Cardiac septum (tissue), 1 donor: ENCODE measurements around the gene RBFOX2. TPM values are rescaled to one million over a fixed set of nuclear protein-coding genes. Genes with fewer than 3 reads are reported as not detected.

Experiments used
- DNase-seq: peaks from one replicate; pipeline ENCODE4 v3.0.0-alpha.2; 2020; ENCODE audit warnings: low spot score
- intact Hi-C: fragments of 100-400 bp; cut with DNase I; formaldehyde crosslinking; loops from one replicate; pipeline ENCODE4 v1.14.0; 2022
- total RNA-seq: library from RNA; stranded (reverse); fragmentation: NEBNext Ultra II Directional; extraction: Animal tissue kit (Norgen Biotek cat#: 25700); gene quantifications from one replicate; pipeline ENCODE4 v1.2.1, GENCODE V29; 2021
- donor health status: DM: no; HTN: no; CAD: no.

Gene RBFOX2
- total RNA-seq, 1 donor from 2014 or later: 102 TPM

- DNase-seq: no peak
- intact Hi-C loops: no loop called here
These were observed 246.1 kb downstream of the RBFOX2 start for GRCh38 chr22:35782504-35782903.

DNA sequence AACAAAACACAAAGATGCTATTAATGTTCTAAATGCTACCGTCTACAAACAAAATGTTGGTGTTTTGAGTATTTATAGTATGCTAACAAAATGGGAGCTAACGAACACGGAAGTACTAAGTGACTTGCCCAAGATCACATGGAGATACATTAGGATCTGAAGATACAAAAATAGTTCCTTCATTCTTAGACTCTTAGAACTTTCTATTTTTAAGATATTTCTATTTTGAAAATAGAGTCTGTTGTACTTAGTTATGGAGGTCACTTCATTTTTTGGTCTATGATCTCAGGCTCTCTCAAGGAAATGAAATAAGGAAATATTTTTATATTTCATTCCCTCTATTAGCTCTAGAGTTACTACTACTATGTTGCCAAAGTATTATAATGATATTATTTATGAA is 246.7 kb downstream of the RBFOX2 start:
- no peak for DNase-seq
- intact Hi-C loops: no loop called here

- DNase-seq: no peak
- intact Hi-C loops: no loop called here
These were observed 251.2 kb downstream of the RBFOX2 start for GRCh38 chr22:35777335-35777975.

GRCh38 chr22:35775339-35775738 is 253.3 kb downstream of the RBFOX2 start:
- no peak for DNase-seq
- intact Hi-C loops: no loop called here

DNA sequence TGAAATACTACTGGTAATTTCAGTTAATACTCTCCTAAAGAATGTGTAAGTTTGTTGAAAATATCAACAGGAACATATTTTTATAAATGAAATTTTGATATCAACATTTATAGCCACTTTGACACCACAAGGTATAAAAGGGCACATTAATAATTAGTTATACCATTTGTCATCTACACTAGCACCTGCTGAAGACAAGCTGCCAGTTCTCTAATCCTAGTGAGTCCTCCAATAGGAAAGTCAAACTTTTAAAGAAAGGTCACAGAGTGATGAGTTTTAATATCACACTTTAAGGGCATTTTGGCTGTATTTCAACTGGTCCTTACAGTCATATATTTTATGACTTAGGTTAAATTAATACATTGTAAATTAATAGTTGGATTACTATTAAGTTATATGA is 258.6 kb downstream of the RBFOX2 start:
- intact Hi-C loops: loop anchor here (10.0 kb wide), 1 partner anchor 145 kb away; no protein-coding TSS in a partner anchor
- no peak for DNase-seq

DNA sequence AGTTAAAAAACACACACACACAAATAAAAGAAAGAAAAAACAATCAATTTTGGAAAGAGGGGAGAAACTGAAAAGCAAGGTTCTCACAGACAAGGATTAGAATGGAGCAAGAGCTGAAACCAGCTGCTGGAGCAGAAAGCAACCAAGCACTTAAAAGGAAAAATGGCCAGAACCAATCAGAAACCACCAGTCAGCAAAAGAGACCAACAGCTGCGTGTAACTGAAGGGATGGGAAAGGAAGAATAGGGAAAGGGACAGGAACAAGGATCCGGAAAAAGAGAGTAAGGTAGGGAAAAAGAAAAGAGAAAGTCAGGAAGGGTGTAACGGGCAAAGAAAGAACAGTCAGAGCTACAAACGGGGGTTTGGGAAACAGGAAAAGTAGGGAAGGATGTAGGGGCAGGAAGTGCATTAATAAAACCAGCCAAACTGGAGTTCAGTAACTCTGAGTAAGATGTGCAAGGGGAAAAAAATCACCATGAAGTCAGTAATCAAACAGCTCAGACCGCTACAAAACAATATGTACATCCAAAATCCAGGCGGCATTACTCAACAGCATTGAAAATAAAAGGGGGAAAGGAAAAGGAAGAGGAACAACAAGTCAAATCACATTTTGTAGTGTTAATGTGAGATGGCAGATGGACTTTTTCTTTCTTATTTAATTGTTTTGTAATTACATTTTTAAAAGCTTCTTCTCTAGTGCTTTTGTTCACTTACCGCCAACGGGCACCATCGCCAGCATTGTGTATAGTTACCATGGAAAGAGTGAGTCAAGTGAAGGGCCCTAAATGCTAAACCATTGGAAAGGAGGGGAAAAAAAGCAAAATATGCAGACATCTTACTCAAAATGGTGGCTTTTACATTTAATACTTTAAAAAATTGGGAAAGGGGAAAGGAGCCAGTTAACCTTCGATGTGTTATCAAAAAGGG is 261.7 kb downstream of the RBFOX2 start:
- no peak for DNase-seq
- intact Hi-C loops: loop anchor here (10.0 kb wide), 1 partner anchor 148 kb away; no protein-coding TSS in a partner anchor

DNA sequence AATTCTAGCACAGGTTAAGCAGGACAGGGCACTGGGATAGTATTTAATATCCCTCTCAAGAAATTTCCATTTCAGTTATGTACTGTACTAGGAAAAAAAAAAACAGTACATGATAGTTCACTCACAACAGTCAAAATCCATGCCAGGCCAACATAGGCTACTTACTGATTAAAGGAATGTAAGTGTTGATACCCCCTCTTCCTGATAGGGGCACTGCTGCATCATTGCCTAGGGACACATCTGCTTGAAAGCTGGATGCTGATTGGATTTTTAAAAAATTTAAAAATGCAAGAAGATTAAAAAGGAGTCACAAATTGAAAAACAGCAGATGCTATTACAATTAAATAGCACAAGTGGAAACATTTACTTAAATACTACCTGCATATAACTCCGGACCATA is 267.6 kb downstream of the RBFOX2 start:
- DNase-seq: no peak
- intact Hi-C loops: loop anchor here (10.0 kb wide), 1 partner anchor 154 kb away; no protein-coding TSS in a partner anchor

- no peak for DNase-seq
- intact Hi-C loops: no loop called here
These were observed 270.2 kb downstream of the RBFOX2 start for GRCh38 chr22:35758394-35758793.

DNA sequence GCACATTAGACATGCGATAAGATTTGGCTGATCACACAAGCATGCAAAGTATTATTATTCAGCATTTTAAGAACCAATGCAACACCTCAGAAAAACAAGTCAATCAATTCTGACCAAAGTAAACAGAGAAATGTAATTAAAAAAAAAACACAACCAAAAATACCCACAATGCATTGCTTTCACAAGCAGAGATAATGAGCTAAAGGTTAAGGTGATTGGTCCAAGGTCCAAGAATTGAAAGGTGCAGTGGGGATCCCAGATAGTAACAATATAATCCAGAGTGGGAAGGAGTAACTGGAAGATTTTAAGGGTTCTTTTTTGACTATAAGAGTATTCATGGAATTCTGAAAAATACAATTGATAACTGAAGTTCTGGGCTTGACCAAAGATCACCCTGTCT is 271.9 kb downstream of the RBFOX2 start:
- intact Hi-C loops: no loop called here
- no peak for DNase-seq

- intact Hi-C loops: no loop called here
- no peak for DNase-seq
These were observed 273.9 kb downstream of the RBFOX2 start for GRCh38 chr22:35754761-35755160.

GRCh38 chr22:35752863-35753189 is 275.8 kb downstream of the RBFOX2 start:
- intact Hi-C loops: no loop called here
- DNase-seq: no peak

- DNase-seq: no peak
- intact Hi-C loops: no loop called here
These were observed 276.4 kb downstream of the RBFOX2 start for GRCh38 chr22:35752006-35752862.

DNA sequence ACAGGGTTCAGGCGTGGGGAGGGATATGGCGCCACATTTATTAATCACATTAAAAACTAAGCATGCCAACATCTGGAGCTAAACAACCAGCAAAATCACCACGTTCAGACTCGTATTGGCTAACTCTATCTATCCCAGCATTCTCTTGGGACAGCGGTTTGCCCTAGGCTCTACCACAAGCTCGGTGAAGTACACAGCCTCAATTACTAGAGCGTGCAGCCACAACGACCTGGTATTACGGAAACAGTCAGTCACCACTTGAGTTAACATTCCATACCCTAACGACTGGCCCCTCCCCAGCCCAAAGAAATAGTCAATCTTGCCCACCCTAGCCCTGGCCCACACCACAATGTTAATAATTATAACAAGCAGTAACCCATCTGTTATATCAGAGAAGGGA is 278.8 kb downstream of the RBFOX2 start:
- intact Hi-C loops: loop anchor here (5.0 kb wide), 1 partner anchor 87 kb away; no protein-coding TSS in a partner anchor
- no peak for DNase-seq

- intact Hi-C loops: loop anchor here (5.0 kb wide), 1 partner anchor 90 kb away; no protein-coding TSS in a partner anchor
- no peak for DNase-seq
These were observed 281.5 kb downstream of the RBFOX2 start for GRCh38 chr22:35746946-35747703.

GRCh38 chr22:35746248-35746647 is 282.4 kb downstream of the RBFOX2 start:
- intact Hi-C loops: loop anchor here (5.0 kb wide), 1 partner anchor 91 kb away; no protein-coding TSS in a partner anchor
- no peak for DNase-seq

GRCh38 chr22:35743326-35743860 is 285.2 kb downstream of the RBFOX2 start:
- intact Hi-C loops: loop anchor here (5.0 kb wide), 1 partner anchor 179 kb away; no protein-coding TSS in a partner anchor

DNA sequence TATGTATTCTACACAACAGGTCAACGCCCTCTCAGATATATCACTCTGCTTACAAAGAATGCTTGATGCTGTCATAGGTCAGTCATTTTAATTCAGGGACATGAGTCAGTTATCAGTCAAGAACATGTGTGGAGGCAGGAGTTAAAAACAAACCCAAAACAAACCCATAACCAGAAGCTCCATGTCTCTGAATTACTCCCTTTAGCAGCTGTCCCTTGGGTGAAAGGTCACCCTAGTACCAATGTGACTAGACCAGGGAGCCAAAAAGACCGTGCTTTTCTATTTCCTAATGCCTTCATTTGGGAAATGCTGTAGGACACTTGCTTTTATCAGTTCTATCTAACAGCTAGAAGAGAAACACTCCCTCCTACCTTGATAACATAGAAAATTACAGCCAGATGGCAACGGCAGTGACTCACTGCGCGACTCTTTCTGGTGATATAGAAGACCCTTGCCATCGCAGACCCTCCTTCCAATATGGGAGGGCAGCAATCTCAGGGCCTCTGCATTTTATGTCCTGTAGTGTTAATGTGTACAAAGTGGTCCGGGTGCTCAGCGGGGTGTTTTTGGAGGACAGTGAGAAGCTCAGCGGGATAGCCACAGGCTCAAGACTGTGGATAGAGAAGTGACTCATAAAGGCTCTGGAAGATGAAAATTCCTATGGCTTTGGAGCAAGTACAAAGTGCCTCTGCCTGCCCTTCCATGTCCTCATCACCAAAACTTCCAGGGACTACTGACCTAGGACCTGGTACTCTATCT is 286.1 kb downstream of the RBFOX2 start:
- DNase-seq: no peak
- intact Hi-C loops: loop anchor here (5.0 kb wide), 1 partner anchor 180 kb away; no protein-coding TSS in a partner anchor

More at GRCh38 chr22:35743326-35743860, 285.2 kb downstream of the RBFOX2 start:
- DNase-seq: no peak

DNA sequence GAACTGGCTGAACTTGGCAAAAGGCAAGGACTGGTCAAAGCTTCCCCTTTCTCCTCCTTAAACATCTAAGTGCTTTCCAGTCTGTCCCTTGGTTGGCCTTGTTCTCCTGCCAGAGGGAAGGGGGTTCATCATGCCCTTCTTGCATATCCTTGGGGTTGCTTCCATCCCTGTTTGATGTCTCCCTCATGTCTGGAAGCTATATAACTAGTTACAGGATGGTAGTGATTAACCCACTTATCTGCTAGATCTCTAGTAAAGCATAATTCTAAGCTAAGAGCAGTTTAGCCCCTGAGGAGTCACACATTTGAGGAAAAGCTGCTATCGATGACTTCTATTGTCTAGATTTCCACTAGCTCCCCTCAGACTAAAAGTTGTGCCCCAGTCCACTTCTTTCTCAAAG is 288.0 kb downstream of the RBFOX2 start:
- intact Hi-C loops: loop anchor here (5.0 kb wide), 1 partner anchor 182 kb away; no protein-coding TSS in a partner anchor
- no peak for DNase-seq
